Suprapubic skin (tissue), 3 donors: Measurements from ENCODE around the gene OSM.

Source experiments
- CTCF ChIP-seq, 2 donors: fragments of 200-600 bp in 1 of 2; fragments of 450-650 bp in 1 of 2; sonication (generic) in 1 of 2; IDR thresholded peaks; one replicate each; pipeline ENCODE4 v1.5.1; 2016 to 2019; ENCODE audit warnings: antibody characterized with exemption in 2 of 2, mild to moderate bottlenecking in 1 of 2, moderate library complexity in 1 of 2
- EP300 ChIP-seq: sonication (generic); formaldehyde crosslinking; IDR thresholded peaks from one replicate; pipeline ENCODE4 v1.6.1; 2017; ENCODE audit warnings: antibody characterized with exemption
- POLR2A ChIP-seq, 2 donors: fragments of 450-650 bp; IDR thresholded peaks; one replicate each; pipeline ENCODE4 v1.6.1; 2017; ENCODE audit warnings: antibody characterized with exemption in 2 of 2, mild to moderate bottlenecking in 2 of 2, moderate library complexity in 2 of 2

DNA sequence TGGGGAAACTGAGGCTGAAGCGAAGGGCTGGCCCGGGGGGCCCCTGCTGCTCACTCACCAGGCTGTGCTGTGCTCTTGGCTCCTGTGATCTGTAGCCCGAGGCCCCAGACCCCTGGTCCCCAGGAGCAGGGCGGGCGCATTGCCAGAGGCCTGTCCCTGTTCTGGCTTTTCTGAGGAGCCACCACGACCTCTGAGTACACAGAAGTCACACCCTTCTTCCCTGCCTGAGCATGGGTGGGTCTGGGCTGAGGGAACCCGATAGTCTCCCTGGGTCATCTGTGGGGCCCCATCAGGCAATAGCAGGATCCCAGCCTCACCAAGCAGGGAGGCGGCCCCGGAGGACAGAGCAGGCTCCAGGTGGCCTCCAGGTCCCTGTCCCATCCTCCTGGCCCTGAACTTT lies 17.5 kb upstream of the OSM start:
- no peak for TF ChIP-seq CTCF (IDR thresholded peaks at IDR 0.05)
- TF ChIP-seq POLR2A (IDR thresholded peaks at IDR 0.05) = no peak
- no peak for TF ChIP-seq EP300
